Ramos (cell line): ENCODE measurements around the gene BRD9.
"Not testable (repeated sequence)": the region's sequence is repeated elsewhere in the genome, so short reads cannot be mapped to it uniquely, and the experiment has no call there.

ENCODE experiments used
- in situ Hi-C: fragments of 300-500 bp; cut with MboI; formaldehyde crosslinking; loops from one replicate; pipeline ENCODE4 v1.14.3; 2022; ENCODE audit warnings: low sequenced_read_pairs; ENCODE audit not compliant: unreplicated experiment

BRD9 gene

GRCh38 chr5:834013-834412, 58.6 kb downstream of the BRD9 start:
- in situ Hi-C loops: not testable (repeated sequence)

- in situ Hi-C loops: not testable (repeated sequence)
These were observed 64.4 kb downstream of the BRD9 start for GRCh38 chr5:828194-828593.

GRCh38 chr5:825544-825943, 67.1 kb downstream of the BRD9 start:
- in situ Hi-C loops: not testable (repeated sequence)

DNA sequence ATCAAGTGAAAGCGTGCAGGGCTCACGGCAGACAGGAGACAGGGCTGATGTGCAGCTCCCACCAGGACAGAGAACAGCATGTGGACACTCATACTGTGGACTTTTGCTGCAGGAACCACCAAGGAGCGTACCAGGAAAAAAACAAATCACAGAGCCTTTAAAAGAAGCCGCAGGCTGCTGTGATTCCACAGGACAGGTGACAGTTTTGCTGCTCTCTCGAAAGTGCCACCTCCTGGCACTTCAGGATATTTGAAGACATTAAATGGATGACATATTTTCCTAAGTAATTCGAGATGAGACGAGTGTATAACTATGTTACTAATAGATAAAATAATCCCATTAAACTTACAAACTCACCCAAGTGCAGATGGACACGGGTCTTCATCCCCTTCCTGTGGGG, 71.1 kb downstream of the BRD9 start:
- in situ Hi-C loops: no loop called here

- in situ Hi-C loops: no loop called here
These were observed 72.4 kb downstream of the BRD9 start for GRCh38 chr5:820245-820644.

GRCh38 chr5:819078-819477, 73.5 kb downstream of the BRD9 start:
- in situ Hi-C loops: no loop called here

GRCh38 chr5:816176-816575, 76.4 kb downstream of the BRD9 start:
- in situ Hi-C loops: no loop called here

DNA sequence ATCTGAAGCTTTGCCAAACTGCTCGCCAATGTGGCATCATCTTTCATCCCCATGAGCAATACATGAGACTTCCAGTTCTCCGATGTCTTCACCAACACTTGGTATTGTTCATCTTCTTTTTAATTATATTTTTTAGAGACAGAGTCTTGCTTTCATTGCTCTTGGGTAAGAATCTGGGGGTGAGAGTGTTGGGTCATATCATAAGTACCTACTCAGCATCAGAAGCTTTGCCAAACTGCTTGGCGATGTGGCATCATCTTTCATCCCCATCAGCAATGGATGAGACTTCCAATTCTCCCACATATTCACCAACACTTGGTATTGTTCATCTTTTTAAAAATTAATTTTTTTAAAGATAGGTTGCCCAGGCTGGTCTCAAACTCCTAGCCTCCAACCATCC, 77.2 kb downstream of the BRD9 start:
- in situ Hi-C loops: no loop called here
